Duodenal mucosa (tissue), 2 donors: ENCODE measurements around the gene MRGPRD.
A peak's percentile ranks its signal among the peaks of the same experiment; 100 is the strongest.

ENCODE experiments used
- H3K27ac ChIP-seq: one replicate; pipeline ENCODE4 v1.7.0; 2013; ENCODE audit warnings: low read depth, low read length
- H3K27me3 ChIP-seq, 2 donors: one replicate each; pipeline ENCODE4 v1.7.0; 2013; ENCODE audit warnings: low read length in 2 of 2, control low read depth in 1 of 2; ENCODE audit not compliant: insufficient read depth in 2 of 2, control insufficient read depth in 1 of 2
- H3K36me3 ChIP-seq, 2 donors: one replicate each; pipeline ENCODE4 v1.7.0; 2013; ENCODE audit warnings: low read length in 2 of 2, control low read depth in 1 of 2; ENCODE audit not compliant: insufficient read depth in 2 of 2, control insufficient read depth in 1 of 2
- H3K4me1 ChIP-seq, 2 donors: one replicate each; pipeline ENCODE4 v1.7.0; 2013; ENCODE audit warnings: low read length in 2 of 2, control low read depth in 1 of 2; ENCODE audit not compliant: insufficient read depth in 2 of 2, control insufficient read depth in 1 of 2
- H3K4me3 ChIP-seq, 2 donors: one replicate each; pipeline ENCODE4 v1.7.0; 2013; ENCODE audit warnings: low read length in 2 of 2, low read depth in 1 of 2
- H3K9ac ChIP-seq, 2 donors: one replicate each; pipeline ENCODE4 v1.7.0; 2013; ENCODE audit warnings: low read length in 2 of 2, low read depth in 1 of 2
- H3K9me3 ChIP-seq, 2 donors: one replicate each; pipeline ENCODE4 v1.7.0; 2013; ENCODE audit warnings: low read length in 2 of 2, control low read depth in 1 of 2; ENCODE audit not compliant: control insufficient read depth in 1 of 2

The MRGPRD gene

DNA sequence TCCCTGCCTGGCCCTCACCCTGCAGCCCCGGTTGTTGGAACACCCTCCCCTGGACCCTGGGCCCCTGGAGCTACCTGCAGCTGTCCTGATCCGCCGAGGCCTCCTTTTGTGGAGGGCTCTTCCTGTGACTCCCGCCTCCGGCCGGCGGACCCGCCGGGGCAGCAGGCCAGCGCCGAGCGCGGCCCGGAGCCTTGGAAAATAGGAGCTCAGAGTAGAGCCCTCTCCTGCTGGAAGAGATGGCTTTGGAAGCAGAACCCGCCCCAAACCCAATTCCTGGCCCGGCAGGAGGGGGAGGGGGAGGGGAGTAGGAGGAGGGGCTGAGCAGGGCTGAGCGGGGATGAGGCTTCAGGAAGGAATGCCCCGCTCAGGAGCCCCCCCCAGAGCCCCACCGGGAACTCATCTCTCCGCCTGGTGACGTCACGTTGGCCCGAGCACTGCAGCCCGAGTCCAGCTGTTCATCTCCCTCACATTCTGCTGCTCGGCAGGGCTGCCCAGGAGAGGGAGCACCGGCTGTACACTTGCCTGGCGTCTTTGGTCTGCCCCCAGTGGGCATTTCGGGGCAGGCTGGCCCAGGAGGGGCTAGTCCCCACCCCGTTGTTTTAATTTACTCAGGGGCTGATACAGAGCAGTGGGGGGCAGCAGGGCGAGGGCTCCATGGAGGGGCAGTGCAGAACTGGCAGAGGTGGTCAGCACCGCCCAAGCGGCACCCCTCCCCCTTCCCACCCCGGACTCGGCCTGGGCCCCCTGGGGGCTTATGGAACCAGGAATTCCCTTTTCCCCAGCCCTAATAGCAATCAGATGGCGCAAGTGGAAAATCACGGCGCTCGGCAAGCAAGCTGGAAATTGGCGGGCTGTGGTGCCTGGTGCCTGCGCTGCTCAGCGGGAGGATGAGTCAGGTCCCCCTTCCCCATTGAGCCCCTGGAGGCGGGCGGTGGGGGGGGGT, 32.5 kb upstream of the MRGPRD start, which contains the start of gene MRGPRF:
Gene MRGPRF, minus strand, starts transcription at position 238 of the 943 bp plus-strand sequence. CDS start 3,345 bp downstream, outside the sequence.
- Histone ChIP-seq H3K9ac (peak within 1 kb of the TSS; percentile 41 to 47), H3K4me3 (peak within 1 kb of the TSS; percentile 41 to 53), H3K4me1 (peaks cover 15 to 24% of the 10 kb centered on the region in 2 donors)

DNA sequence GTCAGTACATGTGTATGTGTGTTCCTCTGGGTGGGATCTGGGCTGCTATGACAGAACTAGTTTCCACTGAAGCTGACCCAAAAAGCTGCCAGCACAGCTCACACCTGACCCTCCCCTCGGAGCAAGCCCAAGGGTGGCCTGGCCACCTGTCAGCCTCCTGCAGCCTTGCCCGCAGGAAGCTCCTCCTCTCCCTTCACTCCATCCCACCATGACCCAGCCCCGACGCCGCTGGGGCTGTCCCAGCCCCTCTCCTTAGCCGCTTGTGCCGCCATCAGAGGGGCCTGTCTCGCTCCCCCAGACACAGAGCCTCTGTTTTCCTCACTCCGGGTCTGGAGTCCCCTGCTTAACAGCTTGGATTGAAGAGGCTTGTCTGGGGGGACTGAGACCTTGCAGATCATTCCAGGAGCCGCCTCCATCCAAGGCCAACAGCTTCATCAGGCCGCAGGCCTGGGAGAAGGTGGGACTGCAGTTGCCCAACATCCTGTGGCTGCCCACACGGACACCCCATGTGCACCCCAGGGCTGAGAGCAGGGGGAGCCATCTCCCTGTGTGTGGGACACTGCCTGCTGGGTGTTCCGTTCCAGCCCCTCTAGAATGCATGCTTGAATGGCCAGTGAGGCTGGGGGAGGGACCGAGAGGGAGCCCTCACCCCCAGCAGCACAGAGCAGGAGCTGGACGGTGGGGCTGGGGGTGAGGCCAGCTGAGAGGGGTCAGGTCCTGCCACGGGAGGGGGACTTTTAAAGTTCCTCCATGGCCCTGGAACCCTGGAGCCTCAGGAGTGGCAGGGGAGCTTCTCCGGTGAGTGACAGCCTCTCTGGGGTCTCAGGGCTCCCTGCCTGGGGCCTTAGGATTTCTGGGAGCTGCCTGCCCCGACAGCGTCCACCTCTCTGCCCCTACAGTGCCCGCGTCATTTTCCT, 31.6 kb upstream of the MRGPRD start:
- Histone ChIP-seq H3K4me3 (peak overlapping the region; percentile 41 to 53), H3K9ac (peak overlapping the region; percentile 41 to 47), H3K4me1 (peaks cover 24 to 32% of the 10 kb centered on the region in 2 donors), H3K27ac (peak overlapping the region; percentile 76), H3K9me3 (no peaks in the 10 kb centered on the region), H3K27me3 (peaks cover 20 to 28% of the 10 kb centered on the region in 2 donors), H3K36me3 (no peaks in the 10 kb centered on the region)

More for the DNA sequence above, 32.5 kb upstream of the MRGPRD start, which contains the start of gene MRGPRF:
- Histone ChIP-seq H3K36me3 (no peaks in the 10 kb centered on the region), H3K27ac (peak within 1 kb of the TSS; percentile 85), H3K27me3 (peaks cover 20 to 28% of the 10 kb centered on the region in 2 donors), H3K9me3 (no peaks in the 10 kb centered on the region)

DNA sequence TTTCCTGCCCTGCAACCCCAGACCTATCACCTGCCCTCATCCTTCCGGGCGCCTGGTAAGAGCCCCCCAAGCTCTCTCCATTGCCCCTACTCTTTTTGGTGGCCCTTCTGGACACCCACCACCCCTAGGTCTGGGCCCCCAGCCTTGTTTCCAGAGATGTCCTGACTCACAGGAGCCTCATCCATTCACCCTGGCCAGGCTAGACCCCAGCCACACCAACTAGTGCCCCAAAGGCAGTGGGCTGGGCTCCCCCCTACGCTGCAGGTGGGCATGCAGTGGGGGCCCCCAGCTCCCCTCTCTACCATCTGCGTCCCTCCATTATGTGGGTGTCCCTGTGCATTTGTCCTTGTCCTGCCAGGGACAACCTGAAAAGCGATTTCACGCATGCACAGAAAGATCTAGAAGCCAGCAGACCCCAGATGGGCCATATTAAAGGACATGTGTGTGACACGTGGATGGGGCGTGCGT, 30.9 kb upstream of the MRGPRD start:
- peaks cover 20 to 28% of the 10 kb centered on the region in 2 donors for H3K27me3 ChIP-seq
- H3K4me1 ChIP-seq = peaks cover 25 to 32% of the 10 kb centered on the region in 2 donors
- H3K4me3 ChIP-seq = peak overlapping the region; percentile 41 to 57
- H3K27ac ChIP-seq = peak overlapping the region; percentile 13
- no peaks in the 10 kb centered on the region for H3K9me3 ChIP-seq
- H3K9ac ChIP-seq = peak overlapping the region; percentile 25 to 41
- no peaks in the 10 kb centered on the region for H3K36me3 ChIP-seq

DNA sequence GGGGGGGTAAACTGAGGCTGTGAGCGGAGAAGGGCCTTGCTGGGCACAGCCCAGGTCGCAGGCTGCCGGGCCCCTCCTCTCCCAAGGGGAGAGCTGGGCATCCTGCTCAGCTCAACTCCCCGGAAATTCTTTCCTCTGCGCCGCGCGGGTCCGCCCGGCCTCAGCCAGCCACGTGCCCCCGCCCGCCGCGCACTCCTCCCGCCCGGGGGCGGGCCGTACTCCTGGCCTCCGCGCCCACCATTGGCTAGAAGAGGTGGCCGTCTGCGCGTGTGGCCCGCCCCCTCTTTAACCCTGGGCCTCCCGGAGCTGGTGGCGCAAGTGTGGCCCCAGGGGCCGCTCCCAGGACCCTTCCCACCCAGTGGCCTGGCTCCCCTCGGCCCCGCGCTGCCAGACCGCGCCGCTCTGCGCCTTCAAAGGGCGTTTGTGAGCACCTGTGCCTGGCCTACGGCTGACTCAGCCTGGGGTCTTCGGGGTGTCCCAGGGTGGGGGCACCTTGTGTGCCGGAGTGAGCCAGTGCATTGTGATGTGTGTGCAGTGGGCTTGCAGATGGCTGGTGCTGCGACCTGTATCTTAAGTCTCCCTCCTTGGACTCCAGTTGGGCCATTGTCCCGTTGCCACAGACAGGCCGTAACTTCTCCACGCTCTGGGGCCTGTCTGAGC, 30.3 kb upstream of the MRGPRD start:
- Histone ChIP-seq H3K9ac (peak overlapping the region; percentile 44 to 46), H3K36me3 (no peaks in the 10 kb centered on the region), H3K27me3 (peaks cover 20 to 28% of the 10 kb centered on the region in 2 donors), H3K27ac (peak overlapping the region; percentile 53), H3K4me1 (peaks cover 25 to 32% of the 10 kb centered on the region in 2 donors), H3K4me3 (peak overlapping the region; percentile 41 to 57), H3K9me3 (no peaks in the 10 kb centered on the region)

GRCh38 chr11:69010361-69010891, 29.6 kb upstream of the MRGPRD start:
- H3K9me3 ChIP-seq = no peaks in the 10 kb centered on the region
- H3K27ac ChIP-seq = peak overlapping the region; percentile 53
- peaks cover 20 to 28% of the 10 kb centered on the region in 2 donors for H3K27me3 ChIP-seq
- peaks cover 25 to 32% of the 10 kb centered on the region in 2 donors for H3K4me1 ChIP-seq
- peak overlapping the region; percentile 19 to 50 for H3K4me3 ChIP-seq
- no peaks in the 10 kb centered on the region for H3K36me3 ChIP-seq
- peak overlapping the region; percentile 44 to 46 for H3K9ac ChIP-seq

DNA sequence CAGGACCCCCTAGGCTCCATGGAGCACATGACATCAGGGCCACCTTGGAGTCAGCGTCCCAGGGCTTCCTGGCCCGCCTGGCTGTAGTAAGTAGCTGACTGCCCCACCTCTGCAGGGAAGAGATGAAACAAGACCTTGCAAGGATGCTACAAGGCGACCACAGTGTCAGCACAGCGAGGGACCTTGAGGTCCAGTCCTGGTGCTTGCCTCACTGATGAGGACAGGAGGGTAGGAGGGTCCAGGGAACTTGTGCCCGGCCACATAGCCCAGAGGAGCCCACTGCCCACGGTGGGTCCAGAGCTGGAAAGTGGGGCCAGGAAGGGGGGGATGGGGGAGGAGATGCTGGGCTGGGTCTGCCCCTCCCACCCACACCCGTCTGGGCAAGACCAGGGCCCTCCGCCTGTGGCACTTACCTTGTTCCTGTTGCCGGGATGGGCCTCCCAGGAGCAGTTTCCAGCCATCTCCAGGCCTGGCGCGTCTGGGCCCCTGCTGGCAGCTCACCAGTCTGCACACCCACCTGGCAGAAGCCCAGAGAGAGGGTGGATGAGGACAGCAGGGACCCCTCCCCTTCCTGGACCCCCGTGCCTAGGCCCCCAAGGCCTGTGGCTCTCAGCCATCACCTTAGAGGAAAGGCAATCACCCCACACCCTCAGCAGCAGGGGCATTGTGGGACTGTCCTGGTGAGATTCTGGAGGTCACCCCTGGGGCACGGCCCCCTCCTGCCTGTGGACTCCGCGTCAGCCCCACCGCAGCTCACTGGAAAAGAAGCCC, 28.8 kb upstream of the MRGPRD start:
- peaks cover 20 to 28% of the 10 kb centered on the region in 2 donors for H3K27me3 ChIP-seq
- no peak overlapping the region for H3K4me3 ChIP-seq
- peak overlapping the region; percentile 53 for H3K27ac ChIP-seq
- H3K9ac ChIP-seq = peak overlapping the region in 1 of 2 donors; percentile 46
- H3K9me3 ChIP-seq = no peaks in the 10 kb centered on the region
- peaks cover 25 to 32% of the 10 kb centered on the region in 2 donors for H3K4me1 ChIP-seq
- no peaks in the 10 kb centered on the region for H3K36me3 ChIP-seq

- Histone ChIP-seq H3K36me3 (no peaks in the 10 kb centered on the region), H3K4me3 (peak overlapping the region in 1 of 2 donors; percentile 20), H3K9me3 (no peaks in the 10 kb centered on the region), H3K9ac (peak overlapping the region in 1 of 2 donors; percentile 46), H3K27ac (peak overlapping the region; percentile 86), H3K27me3 (peaks cover 16 to 24% of the 10 kb centered on the region in 2 donors), H3K4me1 (peaks cover 25 to 32% of the 10 kb centered on the region in 2 donors)
Observed at GRCh38 chr11:69008737-69009440, 28.1 kb upstream of the MRGPRD start.

DNA sequence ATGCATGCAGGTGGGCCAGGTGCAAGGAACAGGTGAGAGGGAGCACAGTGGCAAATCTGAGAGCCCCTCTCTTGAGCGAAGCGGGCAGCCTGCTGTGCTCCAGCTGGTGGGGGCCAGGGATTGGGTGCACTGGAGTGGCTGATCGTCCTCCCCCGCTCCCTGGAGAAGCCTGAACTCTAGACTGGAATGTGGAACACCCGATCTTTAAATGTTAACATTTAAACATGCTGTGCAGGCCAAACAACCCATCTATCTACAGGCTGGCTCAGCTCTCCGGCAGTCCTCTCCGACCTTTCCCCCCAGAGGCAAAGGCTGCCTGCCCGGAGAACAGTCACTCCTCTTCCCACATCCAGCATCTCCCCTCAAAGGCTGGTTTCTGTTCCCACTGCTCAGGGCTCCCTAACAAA, 27.2 kb upstream of the MRGPRD start:
- peak overlapping the region in 1 of 2 donors; percentile 40 for H3K9ac ChIP-seq
- no peaks in the 10 kb centered on the region for H3K36me3 ChIP-seq
- H3K9me3 ChIP-seq = no peaks in the 10 kb centered on the region
- peak overlapping the region; percentile 86 for H3K27ac ChIP-seq
- H3K27me3 ChIP-seq = peaks cover 8 to 16% of the 10 kb centered on the region in 2 donors
- H3K4me3 ChIP-seq = peak overlapping the region in 1 of 2 donors; percentile 5
- peaks cover 25 to 32% of the 10 kb centered on the region in 2 donors for H3K4me1 ChIP-seq
